Keratinocyte (primary cell): Measurements from ENCODE around the gene MARS1. TPM values are rescaled to one million over a fixed set of nuclear protein-coding genes. Genes with fewer than 3 reads are reported as not detected.

ENCODE experiments used
- DNase-seq: peaks from one replicate; pipeline ENCODE4 v3.0.0-alpha.2; 2011; ENCODE audit warnings: low read depth, missing footprints, low spot score
- FAIRE-seq: peaks from 2 replicates; lab custom pipeline; 2011; peaks lifted over from hg19 to GRCh38; lab: Jason Lieb, UNC
- H2AFZ ChIP-seq: 2 replicates; pipeline ENCODE4 v1.6.0; 2012; ENCODE audit warnings: low read length, control low read depth, inconsistent platforms; ENCODE audit not compliant: control insufficient read depth
- H3K27ac ChIP-seq: 2 replicates; pipeline ENCODE4 v1.5.1; 2011; ENCODE audit warnings: low read length; ENCODE audit not compliant: control insufficient read depth, insufficient read depth
- H3K27me3 ChIP-seq: 3 replicates; pipeline ENCODE4 v1.6.0; 2011; ENCODE audit warnings: low read length; ENCODE audit not compliant: control insufficient read depth, insufficient read depth; ENCODE audit errors: extremely low read depth
- H3K36me3 ChIP-seq, 2 experiments: 2 replicates in 1 of 2; 3 replicates in 1 of 2; pipeline ENCODE4 v1.5.1; 2011; ENCODE audit warnings: low read length in 2 of 2, mild to moderate bottlenecking in 1 of 2; ENCODE audit not compliant: control insufficient read depth in 2 of 2, insufficient read depth in 2 of 2; ENCODE audit errors: extremely low read depth in 1 of 2
- H3K4me1 ChIP-seq: 3 replicates; pipeline ENCODE4 v1.5.1; 2011; ENCODE audit warnings: low read length; ENCODE audit not compliant: control insufficient read depth, insufficient read depth; ENCODE audit errors: extremely low read depth
- H3K4me2 ChIP-seq: 3 replicates; pipeline ENCODE4 v1.6.0; 2011; ENCODE audit warnings: low read depth, low read length; ENCODE audit not compliant: control insufficient read depth, insufficient read depth; ENCODE audit errors: extremely low read depth
- H3K4me3 ChIP-seq, 3 experiments: fragments of 200-600 bp in 1 of 3; sonication (generic) in 1 of 3; 2 replicates in 2 of 3; 3 replicates in 1 of 3; pipeline ENCODE4 v1.5.1; 2011 to 2016; ENCODE audit warnings: low read length in 3 of 3, mild to moderate bottlenecking in 3 of 3, control low read depth in 2 of 3, inconsistent platforms in 1 of 3, low read depth in 1 of 3, mixed read lengths in 1 of 3, mixed run types in 1 of 3, moderate library complexity in 1 of 3; ENCODE audit not compliant: control insufficient read depth in 2 of 3, insufficient read depth in 2 of 3; ENCODE audit errors: extremely low read depth in 1 of 3
- H3K79me2 ChIP-seq: 2 replicates; pipeline ENCODE4 v1.6.0; 2012; ENCODE audit warnings: low read length; ENCODE audit not compliant: control insufficient read depth, insufficient read depth
- H3K9ac ChIP-seq: 3 replicates; pipeline ENCODE4 v1.6.0; 2011; ENCODE audit warnings: low read length; ENCODE audit not compliant: control insufficient read depth, insufficient read depth; ENCODE audit errors: extremely low read depth
- H3K9me1 ChIP-seq: 3 replicates; pipeline ENCODE4 v1.6.0; 2011; ENCODE audit warnings: low read length; ENCODE audit not compliant: control insufficient read depth, insufficient read depth; ENCODE audit errors: extremely low read depth
- H3K9me3 ChIP-seq: 2 replicates; pipeline ENCODE4 v1.5.1; 2012; ENCODE audit warnings: low read depth, low read length; ENCODE audit not compliant: control insufficient read depth
- H4K20me1 ChIP-seq: 3 replicates; pipeline ENCODE4 v1.6.0; 2011; ENCODE audit warnings: low read length; ENCODE audit not compliant: control insufficient read depth, insufficient read depth; ENCODE audit errors: extremely low read depth
- CTCF ChIP-seq, 3 experiments: IDR thresholded peaks in 1 of 3; conservative IDR thresholded peaks in 1 of 3; optimal IDR thresholded peaks in 1 of 3; 2 replicates in 2 of 3; 3 replicates in 1 of 3; pipeline versions ENCODE3 to v1.5.1; 2011; ENCODE audit warnings: low read length in 3 of 3, mild to moderate bottlenecking in 3 of 3, moderate library complexity in 2 of 3, control low read depth in 1 of 3, inconsistent platforms in 1 of 3; ENCODE audit not compliant: insufficient read depth in 2 of 3; ENCODE audit errors: extremely low read depth in 1 of 3
- EZH2 ChIP-seq: IDR thresholded peaks from one replicate; pipeline ENCODE4 v1.6.1; 2012; ENCODE audit warnings: inconsistent platforms, mild to moderate bottlenecking, low read length, moderate library complexity
- dilution Hi-C: fragments of 300-500 bp; cut with MboI; formaldehyde crosslinking; loops from one replicate; pipeline ENCODE4 v1.7.0; 2020; ENCODE audit warnings: low sequenced_read_pairs; ENCODE audit not compliant: extremely low pct_ligation_motif_present
- polyA plus RNA-seq, 5 experiments: library from polyadenylated mRNA; depleted of rRNA in 3 of 5; stranded (reverse) in 3 of 5; stranded (forward) in 1 of 5; unstranded in 1 of 5; fragments of >200 nt; gene quantifications; 1 replicate in 1 of 5; 2 replicates in 3 of 5; 3 replicates in 1 of 5; pipeline versions ENCODE4 v1.2.1 to v1.2.3, GENCODE V29; 2011 to 2012; ENCODE audit warnings: missing spikeins in 2 of 5, low read depth in 1 of 5, low replicate concordance in 1 of 5

MARS1 gene
- polyA plus RNA-seq, 1 donor (not counting 4 experiments of a cell fraction or from before 2014, with no cell fraction given) = 125 TPM

- no peak overlapping the region for H3K4me2 ChIP-seq
- H3K4me3 ChIP-seq = no peak overlapping the region
- peaks cover 20% of the 10 kb centered on the region for H3K4me1 ChIP-seq
- H3K9me1 ChIP-seq = peaks cover 3% of the 10 kb centered on the region
- no peak overlapping the region for H3K9ac ChIP-seq
- H3K27ac ChIP-seq = no peak overlapping the region
- no peaks in the 10 kb centered on the region for H3K9me3 ChIP-seq
- no peak for TF ChIP-seq EZH2
- no peak for TF ChIP-seq CTCF (optimal IDR thresholded peaks at IDR 0.05 in 1 of 3, IDR thresholded peaks at IDR 0.05 in 1 of 3, conservative IDR thresholded peaks at IDR 0.05 in 1 of 3; ENCODE audit: extremely low read depth in 1 of 3, insufficient read depth in 2 of 3, low read length in 3 of 3)
- H4K20me1 ChIP-seq = peaks cover 4% of the 10 kb centered on the region
- dilution Hi-C loops = no loop called here
- H3K79me2 ChIP-seq = peaks cover 29% of the 10 kb centered on the region
- peaks cover 26% of the 10 kb centered on the region for H3K27me3 ChIP-seq
- no peak overlapping the region for H2AFZ ChIP-seq
- FAIRE-seq = no peak
- peaks cover 5 to 8% of the 10 kb centered on the region in 2 experiments for H3K36me3 ChIP-seq
- DNase-seq = no peak
Measured at GRCh38 chr12:57548488-57548887, 60.6 kb downstream of the MARS1 start.

GRCh38 chr12:57549203-57549908 is 61.5 kb downstream of the MARS1 start:
- H3K9ac ChIP-seq = no peak overlapping the region
- no peak overlapping the region for H2AFZ ChIP-seq
- peaks cover 3% of the 10 kb centered on the region for H4K20me1 ChIP-seq
- peaks cover 3% of the 10 kb centered on the region for H3K9me1 ChIP-seq
- peaks cover 26% of the 10 kb centered on the region for H3K27me3 ChIP-seq
- peaks cover 23% of the 10 kb centered on the region for H3K79me2 ChIP-seq
- H3K36me3 ChIP-seq = peaks cover 4 to 8% of the 10 kb centered on the region in 2 experiments
- H3K27ac ChIP-seq = no peak overlapping the region
- H3K9me3 ChIP-seq = no peaks in the 10 kb centered on the region
- peaks cover 20% of the 10 kb centered on the region for H3K4me1 ChIP-seq
- dilution Hi-C loops = no loop called here
- peak overlapping the region in 1 of 3 experiments; percentile 20 for H3K4me3 ChIP-seq
- H3K4me2 ChIP-seq = peak overlapping the region; percentile 66
- no peak for DNase-seq
- TF ChIP-seq CTCF (optimal IDR thresholded peaks at IDR 0.05 in 1 of 3, IDR thresholded peaks at IDR 0.05 in 1 of 3, conservative IDR thresholded peaks at IDR 0.05 in 1 of 3; ENCODE audit: extremely low read depth in 1 of 3, insufficient read depth in 2 of 3, low read length in 3 of 3) (no peak), EZH2 (no peak)
- FAIRE-seq = no peak
